PFSK-1 (cell line): ENCODE measurements around the gene CPNE9.

Experiments
- FOXP2 ChIP-seq: optimal IDR thresholded peaks from 2 replicates; pipeline ENCODE3; 2011; ENCODE audit warnings: borderline replicate concordance, control low read depth, inconsistent platforms; ENCODE audit not compliant: insufficient read depth; ENCODE audit errors: extremely low read length, extremely low read depth
- POLR2AphosphoS5 ChIP-seq: IDR thresholded peaks from 2 replicates; pipeline ENCODE4 v1.6.1; 2012; ENCODE audit warnings: low read depth, mild to moderate bottlenecking, control low read depth, low read length, moderate library complexity
- SIN3A ChIP-seq: IDR thresholded peaks from 2 replicates; pipeline ENCODE4 v1.6.1; 2012; ENCODE audit warnings: mild to moderate bottlenecking, low read length, moderate library complexity, borderline replicate concordance; ENCODE audit not compliant: insufficient read depth
- TAF1 ChIP-seq: IDR thresholded peaks from 2 replicates; pipeline ENCODE4 v1.6.1; 2012; ENCODE audit warnings: low read length, control low read depth, borderline replicate concordance; ENCODE audit not compliant: insufficient read depth
- TF ChIP-seq, protein P1 (sequence below), 2 experiments: IDR thresholded peaks; 2 replicates each; pipeline versions ENCODE4 v1.6.1 to v1.8.0; 2011 to 2012; ENCODE audit warnings: low read depth in 2 of 2, low read length in 2 of 2, control low read depth in 1 of 2, inconsistent platforms in 1 of 2, mild to moderate bottlenecking in 1 of 2, moderate library complexity in 1 of 2; ENCODE audit not compliant: insufficient read depth in 1 of 2

The CPNE9 gene

DNA sequence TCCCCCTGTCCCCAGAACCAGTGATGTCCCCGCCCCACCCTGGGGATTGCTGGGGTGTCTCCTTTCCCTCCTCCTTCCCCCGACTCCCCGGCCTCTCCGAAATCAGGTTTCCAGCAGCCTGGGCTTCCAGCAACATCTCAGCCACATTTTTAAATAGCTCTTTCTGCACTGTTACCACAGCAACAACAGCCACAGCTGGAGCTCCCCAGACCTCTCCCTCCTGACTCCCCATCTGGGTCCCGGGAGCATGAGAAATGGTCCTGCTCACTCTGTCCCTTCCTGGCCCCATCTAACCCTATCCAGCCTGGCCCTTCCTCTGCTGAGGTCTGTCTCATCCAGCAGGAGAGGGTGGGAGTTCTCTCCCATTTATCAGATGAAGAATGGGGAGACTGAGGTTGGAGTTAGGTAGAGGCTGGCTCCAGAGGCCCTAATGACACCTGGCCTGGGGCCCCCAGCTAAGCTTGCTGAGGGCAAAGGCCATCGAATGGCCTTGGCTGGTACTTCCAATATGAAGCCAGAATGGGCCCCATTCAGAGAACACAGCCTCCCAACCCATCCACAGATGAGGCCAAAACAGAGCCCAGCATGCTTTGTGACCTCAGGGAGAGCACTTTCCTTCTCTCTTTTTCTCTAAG, 64.6 kb downstream of the CPNE9 start:
- TF ChIP-seq SIN3A (no peak), POLR2AphosphoS5 (no peak), FOXP2 (no peak), TAF1 (no peak)
- TF ChIP-seq, protein P1, sequence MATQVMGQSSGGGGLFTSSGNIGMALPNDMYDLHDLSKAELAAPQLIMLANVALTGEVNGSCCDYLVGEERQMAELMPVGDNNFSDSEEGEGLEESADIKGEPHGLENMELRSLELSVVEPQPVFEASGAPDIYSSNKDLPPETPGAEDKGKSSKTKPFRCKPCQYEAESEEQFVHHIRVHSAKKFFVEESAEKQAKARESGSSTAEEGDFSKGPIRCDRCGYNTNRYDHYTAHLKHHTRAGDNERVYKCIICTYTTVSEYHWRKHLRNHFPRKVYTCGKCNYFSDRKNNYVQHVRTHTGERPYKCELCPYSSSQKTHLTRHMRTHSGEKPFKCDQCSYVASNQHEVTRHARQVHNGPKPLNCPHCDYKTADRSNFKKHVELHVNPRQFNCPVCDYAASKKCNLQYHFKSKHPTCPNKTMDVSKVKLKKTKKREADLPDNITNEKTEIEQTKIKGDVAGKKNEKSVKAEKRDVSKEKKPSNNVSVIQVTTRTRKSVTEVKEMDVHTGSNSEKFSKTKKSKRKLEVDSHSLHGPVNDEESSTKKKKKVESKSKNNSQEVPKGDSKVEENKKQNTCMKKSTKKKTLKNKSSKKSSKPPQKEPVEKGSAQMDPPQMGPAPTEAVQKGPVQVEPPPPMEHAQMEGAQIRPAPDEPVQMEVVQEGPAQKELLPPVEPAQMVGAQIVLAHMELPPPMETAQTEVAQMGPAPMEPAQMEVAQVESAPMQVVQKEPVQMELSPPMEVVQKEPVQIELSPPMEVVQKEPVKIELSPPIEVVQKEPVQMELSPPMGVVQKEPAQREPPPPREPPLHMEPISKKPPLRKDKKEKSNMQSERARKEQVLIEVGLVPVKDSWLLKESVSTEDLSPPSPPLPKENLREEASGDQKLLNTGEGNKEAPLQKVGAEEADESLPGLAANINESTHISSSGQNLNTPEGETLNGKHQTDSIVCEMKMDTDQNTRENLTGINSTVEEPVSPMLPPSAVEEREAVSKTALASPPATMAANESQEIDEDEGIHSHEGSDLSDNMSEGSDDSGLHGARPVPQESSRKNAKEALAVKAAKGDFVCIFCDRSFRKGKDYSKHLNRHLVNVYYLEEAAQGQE (IDR thresholded peaks at IDR 0.05; ENCODE audit: insufficient read depth in 1 of 2, low read depth in 2 of 2, low read length in 2 of 2): no peak

DNA sequence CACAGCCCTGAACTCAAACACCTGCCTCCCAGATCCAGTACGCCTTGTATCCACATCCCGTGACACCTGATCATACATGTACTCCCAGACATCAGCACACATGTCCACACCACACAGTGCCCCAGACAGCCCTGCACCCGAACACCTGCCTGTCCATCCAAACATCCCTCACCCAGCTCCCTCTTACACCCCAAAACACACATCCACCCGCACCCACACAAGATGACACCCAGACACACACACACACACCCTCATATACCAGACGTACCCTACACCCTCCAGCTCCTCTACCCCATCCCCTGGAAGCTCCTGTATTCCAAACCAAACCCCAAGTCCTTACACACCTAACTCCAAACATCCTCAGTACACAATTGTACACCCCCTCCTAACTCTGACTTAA, 65.4 kb downstream of the CPNE9 start:
- TF ChIP-seq FOXP2: no peak
- TF ChIP-seq, protein P1 (IDR thresholded peaks at IDR 0.05; ENCODE audit: insufficient read depth in 1 of 2, low read depth in 2 of 2, low read length in 2 of 2): no peak
- TF ChIP-seq POLR2AphosphoS5: no peak
- no peak for TF ChIP-seq TAF1
- no peak for TF ChIP-seq SIN3A

DNA sequence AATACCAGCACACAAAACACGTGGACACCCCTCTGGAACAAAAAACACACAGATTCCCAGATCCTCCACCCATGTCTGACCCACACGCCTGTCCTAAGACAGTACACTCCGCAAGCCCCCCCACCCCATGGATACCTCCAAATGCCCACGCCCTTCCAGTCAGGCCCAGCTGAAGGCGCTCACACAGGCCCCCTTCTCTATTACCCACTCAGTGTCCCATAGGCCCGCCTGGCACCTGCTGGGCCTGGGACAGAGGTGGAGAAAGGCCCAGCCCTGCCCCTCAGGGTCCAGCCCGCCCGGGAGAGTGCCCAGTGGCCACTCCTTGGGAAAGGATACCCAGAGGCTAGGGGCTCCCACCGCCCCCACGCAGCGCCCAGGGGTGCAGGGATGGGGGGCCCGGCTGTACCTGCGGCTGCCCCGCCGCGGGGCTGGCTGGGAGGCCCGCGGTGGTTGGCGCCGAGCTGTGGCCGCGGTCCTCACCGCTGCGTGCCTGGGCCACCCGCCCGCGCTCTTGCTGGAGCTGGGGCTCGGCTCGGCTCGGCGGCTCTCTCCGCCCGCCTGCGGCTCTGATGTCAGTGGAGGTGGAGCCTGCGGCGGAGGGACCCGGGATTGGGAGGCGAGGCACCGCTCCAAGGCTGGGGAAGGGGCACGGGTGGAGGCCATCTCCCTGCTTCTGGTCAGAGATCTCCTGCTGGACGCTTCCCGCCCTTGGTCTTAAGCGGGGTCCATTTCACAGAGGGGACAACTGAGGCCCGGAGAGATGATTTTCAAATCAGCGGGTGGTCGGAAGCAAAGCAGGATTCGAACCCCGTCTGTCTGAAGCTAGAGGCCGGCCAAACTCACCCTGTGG, 66.0 kb downstream of the CPNE9 start, which contains the start of gene CAMK1:
TSS of gene CAMK1 (minus strand) at position 522 of the 850 bp plus-strand sequence. CDS start 2,198 bp downstream, outside the sequence.
- TF ChIP-seq FOXP2: peak; percentile 22
- no peak for TF ChIP-seq TAF1
- no peak for TF ChIP-seq SIN3A

DNA sequence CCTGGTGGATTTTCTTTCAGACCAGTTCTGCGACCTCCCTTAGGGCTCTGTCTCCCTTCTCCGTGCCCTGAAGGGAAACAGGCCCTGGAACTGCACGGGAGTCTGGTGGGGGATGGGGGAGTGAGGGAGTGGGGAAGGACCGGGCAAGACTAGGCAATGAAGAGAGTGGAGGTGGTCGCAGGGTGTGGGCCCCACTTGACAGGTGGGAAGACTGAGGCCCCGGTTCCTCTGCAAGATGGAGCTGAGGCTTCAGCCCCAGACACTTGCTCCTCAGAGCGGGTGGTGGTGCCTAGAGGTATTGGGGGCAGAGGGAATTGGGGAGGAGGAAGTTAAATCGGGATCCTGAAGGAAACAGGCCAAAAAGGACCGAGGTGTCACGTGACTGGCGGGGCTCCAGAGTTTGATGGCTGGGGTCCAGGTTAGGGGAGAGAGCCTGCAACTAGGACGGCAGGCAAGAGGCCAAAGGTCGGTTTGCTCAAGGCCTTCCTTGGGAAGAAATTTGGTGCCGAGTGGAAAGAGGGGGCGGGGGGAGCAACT, 66.7 kb downstream of the CPNE9 start:
- TF ChIP-seq, protein P1 (IDR thresholded peaks at IDR 0.05; ENCODE audit: insufficient read depth in 1 of 2, low read depth in 2 of 2, low read length in 2 of 2): no peak
- TF ChIP-seq SIN3A (no peak), FOXP2 (no peak), TAF1 (no peak), POLR2AphosphoS5 (no peak)

DNA sequence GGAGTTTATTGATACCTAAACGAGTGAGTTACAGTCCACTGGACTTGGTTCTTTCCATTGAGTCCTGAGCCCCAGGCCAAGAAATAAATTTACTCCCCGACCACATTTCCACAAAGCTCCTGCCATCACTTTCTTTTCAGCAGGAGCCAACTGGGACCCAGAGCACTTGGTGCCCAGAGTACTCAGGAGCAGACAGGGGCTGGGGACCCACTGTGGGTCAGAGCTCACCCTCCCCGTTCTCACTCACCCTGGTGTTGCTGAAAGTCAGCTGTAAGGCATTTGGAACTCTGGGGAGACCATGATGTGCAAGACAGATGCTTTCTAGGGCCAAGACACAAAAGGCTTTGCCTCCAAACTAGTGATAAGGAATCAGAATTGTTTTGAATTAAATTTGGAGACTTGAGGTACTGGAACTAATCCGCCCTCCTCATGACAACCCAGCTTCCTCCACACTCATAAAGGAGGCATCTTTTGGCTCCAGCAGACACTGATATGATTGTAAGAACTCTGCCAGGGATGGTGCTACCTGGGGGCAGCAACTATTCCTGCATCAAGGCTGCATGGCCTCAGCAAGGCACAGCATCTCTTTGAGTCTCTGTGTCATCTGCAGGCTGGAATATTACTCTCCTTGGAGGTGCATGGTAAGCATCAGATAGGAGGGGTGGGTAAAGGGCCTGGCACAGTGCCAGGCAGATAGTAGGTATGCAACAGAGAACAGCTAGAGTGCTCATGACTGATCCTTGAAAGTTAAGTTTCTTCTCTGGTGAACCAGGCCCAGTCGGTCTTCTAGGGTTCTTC, 73.5 kb downstream of the CPNE9 start:
- TF ChIP-seq, protein P1 (IDR thresholded peaks at IDR 0.05; ENCODE audit: insufficient read depth in 1 of 2, low read depth in 2 of 2, low read length in 2 of 2): no peak
- no peak for TF ChIP-seq SIN3A
- no peak for TF ChIP-seq POLR2AphosphoS5
- TF ChIP-seq FOXP2: no peak
- no peak for TF ChIP-seq TAF1
